NCI-H748 (cell line): ENCODE data around the gene CASTOR1.

Experiments used
- DNase-seq: peaks from one replicate; lab custom pipeline; 2025; ENCODE audit not compliant: unreplicated experiment; lab: John Stamatoyannopoulos, UW

The CASTOR1 gene

GRCh38 chr22:30247561-30247960 lies 41.7 kb downstream of the CASTOR1 start:
- DNase-seq = no peak

GRCh38 chr22:30246814-30247376 lies 42.4 kb downstream of the CASTOR1 start:
- no peak for DNase-seq

GRCh38 chr22:30245985-30246813 lies 43.1 kb downstream of the CASTOR1 start, which contains the start of gene LIF:
Gene LIF, minus strand, starts transcription at chr22:30246759. Its CDS starts 64 bp downstream, at chr22:30246695.
- peak; percentile 22 for DNase-seq

GRCh38 chr22:30245181-30245984 lies 43.9 kb downstream of the CASTOR1 start:
- DNase-seq = no peak

GRCh38 chr22:30244641-30245040 lies 44.7 kb downstream of the CASTOR1 start:
- DNase-seq = no peak

- DNase-seq = no peak
Observed at GRCh38 chr22:30244066-30244465, 45.2 kb downstream of the CASTOR1 start.

- no peak for DNase-seq
Observed at GRCh38 chr22:30243661-30244060, 45.6 kb downstream of the CASTOR1 start.

GRCh38 chr22:30241576-30242371 lies 47.5 kb downstream of the CASTOR1 start:
- DNase-seq = no peak

GRCh38 chr22:30240541-30241417 lies 48.5 kb downstream of the CASTOR1 start:
- no peak for DNase-seq

GRCh38 chr22:30239488-30240405 lies 49.6 kb downstream of the CASTOR1 start:
- no peak for DNase-seq

- no peak for DNase-seq
Observed at GRCh38 chr22:30238661-30239487, 50.4 kb downstream of the CASTOR1 start.

GRCh38 chr22:30238136-30238535 lies 51.2 kb downstream of the CASTOR1 start:
- no peak for DNase-seq

GRCh38 chr22:30236875-30237274 lies 52.4 kb downstream of the CASTOR1 start:
- DNase-seq = no peak

GRCh38 chr22:30235687-30236170 lies 53.6 kb downstream of the CASTOR1 start:
- no peak for DNase-seq
